Epithelial cell of esophagus (primary cell): ENCODE results near the gene ARHGEF28.

Experiments used
- DNase-seq: peaks from one replicate; pipeline ENCODE4 v3.0.0; 2010; ENCODE audit warnings: low read depth
- H3K4me3 ChIP-seq: 2 replicates; pipeline ENCODE4 v1.5.1; 2011; ENCODE audit warnings: mild to moderate bottlenecking, low read length, control low read depth
- TF ChIP-seq, protein P1 (sequence below): IDR thresholded peaks from 2 replicates; pipeline ENCODE4 v1.5.1; 2011; ENCODE audit warnings: low read depth, mild to moderate bottlenecking, low read length, control low read depth, inconsistent platforms; ENCODE audit not compliant: insufficient read depth; ENCODE audit errors: missing control alignments

Gene ARHGEF28

GRCh38 chr5:73726071-73726470, 100.1 kb downstream of the ARHGEF28 start:
- H3K4me3 ChIP-seq, result no peak overlapping the region
- TF ChIP-seq, protein P1, sequence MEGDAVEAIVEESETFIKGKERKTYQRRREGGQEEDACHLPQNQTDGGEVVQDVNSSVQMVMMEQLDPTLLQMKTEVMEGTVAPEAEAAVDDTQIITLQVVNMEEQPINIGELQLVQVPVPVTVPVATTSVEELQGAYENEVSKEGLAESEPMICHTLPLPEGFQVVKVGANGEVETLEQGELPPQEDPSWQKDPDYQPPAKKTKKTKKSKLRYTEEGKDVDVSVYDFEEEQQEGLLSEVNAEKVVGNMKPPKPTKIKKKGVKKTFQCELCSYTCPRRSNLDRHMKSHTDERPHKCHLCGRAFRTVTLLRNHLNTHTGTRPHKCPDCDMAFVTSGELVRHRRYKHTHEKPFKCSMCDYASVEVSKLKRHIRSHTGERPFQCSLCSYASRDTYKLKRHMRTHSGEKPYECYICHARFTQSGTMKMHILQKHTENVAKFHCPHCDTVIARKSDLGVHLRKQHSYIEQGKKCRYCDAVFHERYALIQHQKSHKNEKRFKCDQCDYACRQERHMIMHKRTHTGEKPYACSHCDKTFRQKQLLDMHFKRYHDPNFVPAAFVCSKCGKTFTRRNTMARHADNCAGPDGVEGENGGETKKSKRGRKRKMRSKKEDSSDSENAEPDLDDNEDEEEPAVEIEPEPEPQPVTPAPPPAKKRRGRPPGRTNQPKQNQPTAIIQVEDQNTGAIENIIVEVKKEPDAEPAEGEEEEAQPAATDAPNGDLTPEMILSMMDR, result no peak
- DNase-seq, result no peak

DNA sequence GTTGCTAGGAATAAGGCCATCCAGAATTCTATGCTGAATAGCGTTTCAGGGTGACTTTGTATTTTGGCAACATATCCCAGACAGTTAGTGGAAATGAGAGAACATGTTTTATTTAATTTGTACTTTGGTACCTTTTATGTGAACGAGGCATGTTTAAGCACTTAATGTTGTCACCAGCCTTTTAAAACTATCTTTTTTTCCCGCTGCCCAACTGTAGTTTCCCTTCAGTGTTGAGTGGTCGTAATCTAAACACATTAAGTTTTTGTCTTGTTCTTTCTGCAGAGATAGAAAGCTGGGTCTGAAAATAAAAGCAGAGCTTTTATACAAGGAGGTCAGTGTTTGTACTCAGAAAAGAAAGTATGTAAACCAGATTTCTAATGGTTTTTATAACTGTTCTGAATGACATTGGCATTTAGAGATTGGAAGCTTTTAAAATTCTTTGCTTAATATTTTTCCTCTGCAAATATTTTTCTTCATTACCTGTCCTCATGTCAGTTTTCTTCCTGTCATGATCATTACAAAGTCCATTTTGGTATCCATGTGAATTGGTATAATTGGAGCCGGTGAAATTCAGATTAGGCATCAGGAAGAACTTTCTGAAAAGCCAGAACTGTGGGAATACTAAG, 100.7 kb downstream of the ARHGEF28 start:
- no peak overlapping the region for H3K4me3 ChIP-seq
- TF ChIP-seq, protein P1, result no peak
- DNase-seq, result no peak

- H3K4me3 ChIP-seq, result no peak overlapping the region
- no peak for DNase-seq
- TF ChIP-seq, protein P1, result no peak
Measured at GRCh38 chr5:73727470-73727869, 101.5 kb downstream of the ARHGEF28 start.

- TF ChIP-seq, protein P1, result no peak
- no peak for DNase-seq
- H3K4me3 ChIP-seq, result no peak overlapping the region
Measured at GRCh38 chr5:73728493-73729273, 102.7 kb downstream of the ARHGEF28 start.

GRCh38 chr5:73729329-73729728, 103.3 kb downstream of the ARHGEF28 start:
- peak; percentile 19 for DNase-seq
- TF ChIP-seq, protein P1, result no peak
- H3K4me3 ChIP-seq, result no peak overlapping the region

DNA sequence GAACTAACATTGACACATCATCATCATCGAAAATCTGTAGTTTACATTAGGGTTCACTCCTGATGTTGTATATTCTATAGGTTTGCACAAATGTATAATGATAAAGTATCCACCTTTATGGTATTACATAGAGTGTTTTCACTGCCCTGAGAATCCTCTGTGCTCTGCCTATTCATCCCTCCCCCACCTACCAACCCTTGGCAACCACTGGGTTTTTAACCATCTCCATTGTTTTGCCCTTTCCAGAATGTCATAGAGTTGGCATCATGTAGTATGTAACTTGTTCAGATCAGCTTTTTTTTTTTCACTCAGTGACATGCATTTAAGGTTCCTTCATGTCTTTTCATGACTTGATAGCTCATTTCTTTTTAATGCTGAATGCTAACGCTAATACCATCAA, 106.0 kb downstream of the ARHGEF28 start:
- no peak overlapping the region for H3K4me3 ChIP-seq
- no peak for DNase-seq
- TF ChIP-seq, protein P1, result no peak
